NCI-H1417 (cell line): Measurements from ENCODE around the gene MRPS7.
"Not testable (repeated sequence)": the region's sequence is repeated elsewhere in the genome, so short reads cannot be mapped to it uniquely, and the experiment has no call there.

Experiments used
- DNase-seq, 3 experiments: peaks; one replicate each; lab custom pipeline; 2025; lab: John Stamatoyannopoulos, UW

Gene MRPS7

DNA sequence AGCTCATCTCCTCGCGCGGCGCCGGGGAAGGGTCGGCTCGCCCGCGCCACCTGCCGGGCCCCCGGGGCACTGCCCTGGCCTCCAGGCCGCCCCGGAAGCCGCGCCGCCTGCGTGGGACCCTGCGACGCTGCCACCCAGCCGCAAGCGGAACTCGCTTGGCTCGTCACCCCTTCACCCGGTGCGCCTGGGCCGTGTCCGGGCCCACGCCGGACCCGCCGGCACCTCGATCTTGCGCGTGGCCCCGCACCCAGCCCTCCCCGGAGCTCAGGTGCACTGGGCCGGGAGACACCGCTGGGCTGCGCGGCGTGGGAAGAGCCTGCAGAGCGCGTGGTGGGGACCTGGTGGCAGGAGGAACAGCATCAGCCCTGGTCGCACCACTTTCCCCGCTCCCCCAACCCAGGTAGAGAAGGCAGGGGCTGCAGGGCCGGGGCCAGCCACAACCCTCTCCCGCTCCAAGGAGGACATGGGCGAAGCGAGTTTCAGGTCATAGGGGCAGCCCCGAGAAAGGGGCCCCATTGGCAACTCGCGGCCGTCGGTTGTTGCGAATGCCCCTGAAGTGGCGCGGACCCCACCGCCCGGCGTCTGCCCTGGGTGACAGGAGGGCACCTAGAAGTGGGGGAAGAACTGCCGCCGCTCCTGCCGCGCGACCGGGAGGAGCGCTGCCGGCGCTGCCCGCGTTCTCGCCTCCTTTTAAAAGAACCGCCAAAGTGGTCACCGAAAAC lies 9.7 kb downstream of the MRPS7 start:
- DNase-seq, result peak; percentile 21 to 80 (median 79)

GRCh38 chr17:75271955-75272847 lies 10.5 kb downstream of the MRPS7 start:
- DNase-seq, result no peak

DNA sequence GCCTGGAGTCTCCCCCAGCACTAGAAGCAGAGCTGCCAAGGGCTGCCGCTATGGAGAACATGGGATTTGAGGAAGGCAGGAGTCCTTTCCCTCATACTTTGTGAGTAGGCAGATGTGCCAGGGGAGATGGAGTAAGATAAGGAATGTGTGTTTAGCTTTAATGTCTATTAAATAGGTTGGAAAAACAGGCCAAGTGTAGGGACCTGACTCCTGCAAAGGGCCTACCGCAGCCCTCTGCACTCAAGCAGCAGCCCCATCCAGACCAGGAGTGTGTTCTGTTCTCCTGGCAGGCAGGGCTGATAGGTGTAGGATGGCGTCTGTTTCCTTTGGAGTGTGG lies 11.1 kb downstream of the MRPS7 start:
- no peak for DNase-seq

- no peak for DNase-seq
Observed at GRCh38 chr17:75273977-75274708, 12.5 kb downstream of the MRPS7 start.

- no peak for DNase-seq
Observed at GRCh38 chr17:75277664-75278071, 16.0 kb downstream of the MRPS7 start.

DNA sequence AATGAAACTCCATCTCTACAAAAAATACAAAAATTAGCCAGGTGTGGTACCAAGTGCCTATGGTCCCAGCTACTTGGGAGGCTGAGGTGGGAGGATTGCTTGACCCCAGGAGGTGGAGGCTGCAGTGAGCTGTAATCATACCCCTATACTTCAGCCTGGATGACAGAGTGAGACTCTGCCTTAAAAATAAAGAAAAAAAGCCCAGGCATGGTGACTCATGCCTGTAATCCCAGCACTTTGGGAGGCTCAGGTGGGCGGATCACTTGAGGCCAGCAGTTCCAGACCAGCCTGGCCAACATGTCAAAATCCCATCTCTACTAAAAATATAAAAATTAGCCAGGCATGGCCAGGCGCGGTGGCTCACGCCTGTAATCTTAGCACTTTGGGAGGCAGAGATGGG lies 18.5 kb downstream of the MRPS7 start:
- DNase-seq, result not testable (repeated sequence)

DNA sequence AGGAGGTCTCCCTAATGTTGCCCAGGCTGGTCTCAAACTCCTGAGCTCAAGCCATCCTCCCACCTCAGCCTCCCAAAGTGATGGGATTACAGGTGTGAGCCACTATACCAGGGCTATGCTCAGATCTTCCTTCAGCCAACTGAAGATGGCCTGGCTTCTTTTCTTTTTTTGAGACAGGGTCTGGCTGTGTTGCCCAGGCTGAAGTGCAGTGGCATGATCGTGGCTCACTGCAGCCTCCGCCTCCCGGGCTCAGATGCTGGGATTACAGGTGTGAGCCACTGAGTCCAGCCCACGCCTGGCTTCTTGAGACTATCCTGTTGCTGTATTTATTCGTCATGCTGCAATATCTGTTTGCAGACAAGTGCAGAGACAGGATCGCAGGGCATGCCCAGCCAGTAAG lies 23.4 kb downstream of the MRPS7 start:
- DNase-seq, result no peak

GRCh38 chr17:75287221-75287620 lies 25.5 kb downstream of the MRPS7 start:
- DNase-seq, result no peak

DNA sequence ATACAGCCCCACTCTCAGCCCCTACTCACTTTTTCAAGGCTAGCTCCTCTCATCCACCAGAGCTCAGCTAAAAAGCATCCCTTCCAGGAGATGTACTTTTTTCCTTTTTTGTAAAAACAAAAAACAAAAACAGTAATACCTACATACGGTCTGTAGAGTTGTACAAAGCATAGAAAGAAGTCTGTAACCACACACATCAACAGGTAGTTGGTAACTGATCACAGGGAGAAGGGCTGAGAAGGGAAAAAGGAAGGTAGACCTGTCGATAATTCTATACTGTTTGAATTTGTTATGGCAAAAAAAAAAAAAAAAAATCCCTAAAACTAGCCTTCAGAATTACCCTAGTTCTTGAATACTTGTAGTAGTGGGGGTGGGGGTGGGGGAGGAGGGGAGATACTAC lies 26.7 kb downstream of the MRPS7 start:
- DNase-seq, result no peak

GRCh38 chr17:75288770-75289114 lies 27.1 kb downstream of the MRPS7 start:
- peak; percentile 71 to 90 (median 88) for DNase-seq

DNA sequence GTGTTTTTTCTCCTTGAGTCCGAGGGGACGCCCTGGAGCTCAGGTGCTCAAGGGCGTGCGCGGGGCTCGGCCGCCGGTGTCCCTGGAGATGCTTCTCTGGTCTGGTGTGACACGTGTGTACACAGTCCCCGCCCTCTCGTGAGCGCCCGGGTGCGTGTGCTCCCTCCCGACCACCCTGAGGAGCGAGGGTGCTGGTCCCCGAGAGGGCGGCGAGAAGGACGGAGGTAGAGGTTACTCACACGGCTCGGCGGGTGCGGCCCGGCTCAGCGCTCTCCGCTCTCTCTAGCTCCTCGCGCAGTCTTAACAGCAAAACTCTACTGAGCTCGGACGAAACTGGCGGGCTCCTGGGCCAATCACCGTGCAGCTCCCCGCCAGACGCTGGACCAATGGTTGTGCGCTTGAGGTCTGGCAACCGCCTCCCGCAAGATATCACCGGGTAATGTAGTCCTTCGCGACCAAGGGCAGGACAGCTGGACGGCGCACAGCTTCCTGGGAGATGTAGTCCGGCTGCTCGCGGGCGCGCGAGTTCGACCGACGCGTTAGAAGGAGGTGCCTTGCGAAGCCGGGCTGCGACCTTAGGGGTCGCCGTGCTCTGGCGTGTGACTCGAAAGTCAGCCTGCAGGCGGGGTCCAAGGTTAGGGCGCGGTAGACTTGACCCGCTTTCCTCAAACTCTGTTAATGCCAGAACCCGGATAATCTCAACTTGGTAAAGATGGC lies 27.6 kb downstream of the MRPS7 start, which contains the start of gene SLC25A19:
SLC25A19 (minus strand) TSS at position 319 of the 717 bp plus-strand sequence. CDS start 2,669 bp downstream, outside the sequence.
- peak; percentile 96 to 98 (median 97) for DNase-seq

GRCh38 chr17:75289832-75290337 lies 28.2 kb downstream of the MRPS7 start:
- peak in 2 of 3 experiments; percentile 51 to 63 for DNase-seq

DNA sequence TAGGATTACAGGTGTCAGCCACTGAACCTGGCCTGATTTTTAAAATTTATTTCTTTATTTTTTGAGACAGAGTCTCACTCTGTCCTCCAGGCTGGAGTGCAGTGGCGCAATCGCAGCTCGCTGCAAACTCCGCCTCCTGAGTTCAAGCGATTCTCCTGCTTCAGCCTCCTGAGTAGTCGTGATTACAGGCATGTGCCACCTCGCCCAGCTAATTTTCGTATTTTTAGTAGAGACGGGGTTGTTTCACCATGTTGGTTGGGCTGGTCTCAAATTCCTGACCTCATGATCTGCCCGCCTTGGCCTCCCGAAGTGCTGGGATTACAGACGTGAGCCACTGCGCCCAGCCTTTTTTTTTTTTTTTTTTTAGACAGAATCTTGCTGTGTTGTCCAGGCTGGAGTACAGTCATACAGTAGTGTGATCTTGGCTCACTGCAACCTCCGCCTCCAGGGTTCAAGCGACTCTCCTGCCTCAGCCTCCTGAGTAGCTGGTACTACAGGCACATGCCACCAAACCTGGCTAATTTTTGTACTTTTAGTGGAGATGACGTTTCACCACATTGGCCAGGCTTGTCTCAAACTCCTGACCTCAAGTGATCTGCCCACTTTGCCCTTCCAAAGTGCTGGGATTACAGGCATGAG lies 31.2 kb downstream of the MRPS7 start:
- DNase-seq, result not testable (repeated sequence)

- DNase-seq, result no peak
Observed at GRCh38 chr17:75295201-75296158, 33.8 kb downstream of the MRPS7 start.

DNA sequence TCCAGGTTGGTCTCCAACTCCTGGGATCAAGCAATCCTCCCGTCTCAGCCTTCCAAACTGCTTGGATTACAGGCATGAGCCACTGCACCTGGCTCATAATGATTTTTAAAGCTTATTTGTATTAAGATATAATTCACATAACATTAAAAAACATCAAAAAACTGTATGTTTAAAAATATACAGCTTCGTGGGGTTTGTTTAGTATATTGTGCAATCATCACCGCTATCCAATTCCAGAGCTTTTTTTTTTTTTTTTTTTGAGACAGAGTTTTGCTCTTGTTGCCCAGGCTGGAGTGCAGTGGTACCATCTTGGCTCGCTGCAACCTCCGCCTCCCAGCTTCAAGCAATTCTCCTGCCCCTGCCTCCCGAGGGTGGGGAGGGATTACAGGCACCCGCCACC lies 38.6 kb downstream of the MRPS7 start:
- no peak for DNase-seq

DNA sequence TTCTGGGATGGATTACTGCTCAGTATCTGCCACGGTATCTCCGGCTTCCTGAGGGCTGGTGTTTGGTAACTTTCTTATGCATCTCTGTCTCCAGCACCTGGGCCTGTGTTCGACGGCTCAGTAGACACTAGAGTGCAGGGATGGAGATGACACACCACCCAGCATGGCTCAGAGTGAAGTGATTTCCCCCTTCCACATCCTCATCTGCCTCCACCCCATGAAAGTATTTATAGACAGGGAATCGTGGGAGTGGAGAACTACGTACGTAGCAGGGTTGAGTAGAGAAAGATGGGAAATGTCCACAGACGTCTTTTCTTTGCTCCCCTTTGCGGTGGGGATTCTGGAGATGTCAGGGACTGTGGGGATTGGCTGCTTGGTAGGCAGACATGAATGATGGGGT lies 39.4 kb downstream of the MRPS7 start:
- no peak for DNase-seq

GRCh38 chr17:75301502-75302206 lies 40.0 kb downstream of the MRPS7 start:
- DNase-seq, result no peak

DNA sequence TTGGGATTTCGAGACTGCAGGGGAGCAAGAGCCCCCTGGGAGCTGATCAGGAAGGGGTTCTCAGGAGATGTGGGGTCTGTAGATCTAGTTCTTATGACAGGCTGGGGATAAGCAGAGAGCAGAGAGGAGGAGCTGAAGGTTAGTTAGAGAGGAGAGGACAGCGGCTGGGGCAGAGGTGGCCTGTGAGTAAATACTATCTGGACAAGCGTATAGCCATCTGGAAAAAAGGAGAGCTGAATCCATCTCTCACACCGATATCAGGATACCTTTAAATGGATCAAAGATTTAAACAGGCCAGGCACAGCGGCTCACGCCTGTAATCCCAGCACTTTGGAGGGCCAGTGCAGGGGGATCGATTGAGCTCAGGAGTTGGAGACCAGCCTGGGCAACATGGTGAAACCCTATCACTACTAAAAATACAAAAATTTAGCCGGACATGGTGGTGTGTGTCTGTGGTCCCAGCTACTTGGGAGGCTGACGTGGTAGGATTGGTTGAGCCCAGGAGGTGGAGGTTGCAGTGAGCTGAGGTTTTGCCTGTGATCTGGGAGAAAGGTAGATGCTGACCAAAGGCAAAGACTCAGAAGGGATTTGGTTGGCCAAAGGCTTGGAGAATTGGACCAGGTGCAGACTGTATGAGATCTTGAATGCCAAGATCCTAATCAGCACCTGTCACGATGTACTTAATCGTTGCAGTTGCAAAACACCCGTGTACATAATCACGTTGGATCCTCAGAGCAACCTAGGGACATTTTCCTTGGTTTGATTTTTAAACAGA lies 46.5 kb downstream of the MRPS7 start:
- DNase-seq, result no peak
